SW 1271 (cell line): ENCODE data around the gene CCR7.

Experiments used
- DNase-seq, 2 experiments: peaks; one replicate each; lab custom pipeline; 2025; lab: John Stamatoyannopoulos, UW

The CCR7 gene

DNA sequence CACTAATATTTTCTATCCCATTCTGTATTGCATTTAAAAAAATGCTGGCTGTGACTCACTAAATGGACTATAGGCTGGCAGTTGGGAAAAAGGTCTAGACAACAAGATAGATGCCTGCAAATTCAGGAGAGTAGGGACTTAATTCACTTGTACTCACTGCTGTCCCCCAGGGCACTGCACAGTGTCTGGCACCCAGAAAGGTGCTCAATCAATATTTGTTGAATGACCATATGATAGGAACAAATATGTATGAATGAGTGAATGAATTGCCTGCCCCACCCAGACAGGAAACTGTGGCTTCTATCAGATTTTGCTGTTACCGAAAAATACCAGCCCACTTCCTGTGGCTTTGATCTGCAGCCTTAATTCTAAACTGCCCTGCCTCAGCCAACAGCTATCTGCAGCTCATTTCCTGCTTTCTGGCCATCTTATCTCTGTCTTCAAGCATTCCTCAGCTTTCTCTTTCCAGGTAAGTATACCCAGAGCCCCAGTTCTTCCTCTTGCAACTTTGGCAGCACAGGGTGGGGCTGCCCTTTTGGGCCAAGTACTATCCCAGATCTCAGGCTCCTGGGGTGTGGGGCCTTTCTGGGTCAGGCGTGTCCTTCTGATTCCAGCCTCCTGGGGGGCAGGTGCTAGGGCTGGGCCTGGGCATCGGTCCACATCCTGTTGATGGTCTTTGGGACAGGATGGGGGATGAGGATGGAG lies 48.5 kb downstream of the CCR7 start:
- peak in 1 of 2 experiments; percentile 84 for DNase-seq

DNA sequence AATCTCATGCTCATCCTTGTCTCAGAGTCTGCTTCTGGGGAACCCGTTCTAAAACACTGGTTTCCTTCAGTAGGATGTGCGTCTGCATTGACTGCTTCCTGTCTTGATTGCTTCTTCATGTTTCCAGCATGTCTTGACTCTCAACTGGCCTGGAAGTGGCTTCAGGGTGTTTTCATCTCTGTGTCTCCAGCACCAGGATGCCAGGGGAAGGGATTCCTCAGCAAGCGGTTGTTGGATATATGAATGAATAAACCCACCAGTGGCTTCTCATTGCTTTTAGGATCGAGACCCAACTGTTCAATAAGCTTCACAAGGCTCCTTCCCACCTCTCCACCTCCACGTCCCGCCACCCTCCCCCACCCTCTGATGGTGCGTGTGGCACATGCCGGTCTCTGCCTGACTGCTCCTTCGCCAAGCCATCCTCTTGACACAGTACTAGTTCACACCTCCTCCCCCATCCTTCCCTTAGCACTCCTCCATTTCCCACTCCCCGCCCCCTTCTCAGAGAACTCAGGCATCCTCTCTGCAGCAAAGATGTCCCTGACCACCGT lies 49.7 kb downstream of the CCR7 start:
- no peak for DNase-seq

GRCh38 chr17:40515011-40515410 lies 50.3 kb downstream of the CCR7 start:
- DNase-seq, result no peak

DNA sequence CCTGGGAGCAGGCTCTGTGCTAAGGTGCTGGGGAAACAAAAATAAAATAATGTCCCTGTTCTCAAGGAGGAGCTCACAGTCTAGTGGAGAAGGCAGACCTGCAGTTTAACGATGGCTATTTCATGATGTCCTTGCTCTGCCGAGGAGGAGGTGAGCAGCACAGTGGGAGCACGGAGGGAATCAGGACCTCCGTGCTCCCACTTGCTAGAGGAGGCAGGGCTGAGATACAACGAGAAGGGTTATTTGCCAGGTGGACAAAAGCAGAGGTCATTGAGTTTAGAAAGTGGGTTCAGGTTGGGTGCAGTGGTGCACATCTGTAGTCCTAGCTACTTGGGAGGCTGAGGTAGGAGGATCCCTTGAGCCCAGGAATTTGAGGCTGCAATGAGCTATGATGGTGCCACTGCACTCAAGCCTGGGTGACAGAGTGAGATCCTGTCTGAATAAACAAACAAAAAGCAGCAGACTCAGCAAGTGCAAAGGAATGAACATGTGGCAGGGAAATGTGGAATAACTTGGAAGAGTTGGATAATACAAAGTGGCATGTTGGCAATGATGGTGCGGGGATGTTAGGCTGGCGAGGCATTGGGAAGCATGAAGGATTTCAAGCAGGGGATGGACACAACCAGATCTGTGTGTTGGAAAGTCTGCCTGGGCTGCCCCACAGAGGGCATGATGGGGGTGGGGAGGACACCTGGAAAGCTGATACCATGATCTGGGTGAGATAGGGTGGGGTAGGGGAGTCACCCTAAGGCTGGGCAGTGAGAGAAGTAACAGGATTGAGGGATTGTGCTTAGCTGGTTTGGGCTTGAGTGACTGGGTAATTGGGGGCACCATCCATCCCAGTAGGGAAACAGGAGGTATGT lies 51.0 kb downstream of the CCR7 start:
- no peak for DNase-seq

GRCh38 chr17:40511667-40512220 lies 53.5 kb downstream of the CCR7 start:
- DNase-seq, result no peak

GRCh38 chr17:40511136-40511535 lies 54.1 kb downstream of the CCR7 start:
- DNase-seq, result no peak

DNA sequence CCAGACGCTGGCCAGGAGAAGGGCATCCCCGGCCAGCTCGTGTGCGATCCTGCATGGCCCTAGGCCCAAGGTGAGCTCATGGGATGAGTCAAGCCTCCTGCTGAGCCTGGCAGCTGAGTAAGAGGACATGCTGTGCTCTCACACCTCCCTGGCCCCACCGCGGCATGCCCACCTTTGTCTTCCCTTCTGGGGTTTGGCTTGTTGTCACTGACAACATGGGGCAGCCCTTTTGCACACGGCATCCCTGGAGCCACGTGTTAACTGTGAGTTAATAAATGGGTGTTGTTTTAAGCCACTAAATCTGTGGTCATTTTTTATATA lies 55.0 kb downstream of the CCR7 start:
- peak; percentile 69 to 76 for DNase-seq

GRCh38 chr17:40509626-40510327 lies 55.5 kb downstream of the CCR7 start:
- DNase-seq, result no peak

DNA sequence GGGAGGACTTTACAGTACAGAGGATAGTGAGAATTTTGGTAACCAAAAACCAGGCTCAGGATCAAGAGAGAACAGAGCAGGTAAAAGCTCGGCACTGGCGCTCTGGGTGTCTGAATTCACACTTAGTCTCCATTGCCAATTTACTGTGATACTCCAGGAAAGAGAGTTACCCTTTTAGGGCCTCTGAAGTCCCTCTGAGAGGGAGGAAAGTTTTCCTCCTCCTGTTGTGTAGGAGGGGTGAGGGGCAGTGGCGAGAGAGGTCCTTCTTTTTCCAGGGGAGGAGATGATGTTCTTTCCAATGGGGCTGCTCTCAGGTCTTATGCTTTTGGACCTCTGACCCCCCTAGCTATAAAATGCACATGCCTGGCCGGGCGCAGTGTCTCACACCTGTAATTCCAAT lies 58.5 kb downstream of the CCR7 start:
- no peak for DNase-seq
